Muscle of leg (tissue), 11 donors: ENCODE results near the gene ZNF219. TPM values are rescaled to one million over a fixed set of nuclear protein-coding genes. Genes with fewer than 3 reads are reported as not detected.
"Not testable (repeated sequence)": the region's sequence is repeated elsewhere in the genome, so short reads cannot be mapped to it uniquely, and the experiment has no call there.

ENCODE experiments used
- DNase-seq: peaks from one replicate; pipeline ENCODE4 v3.0.0; 2013
- H3K27ac ChIP-seq: one replicate; pipeline ENCODE4 v1.5.1; 2013; ENCODE audit warnings: mild to moderate bottlenecking, low read length, control low read depth
- H3K27me3 ChIP-seq: one replicate; pipeline ENCODE4 v1.6.1; 2013; ENCODE audit warnings: low read length; ENCODE audit not compliant: control insufficient read depth, insufficient read depth
- H3K36me3 ChIP-seq: one replicate; pipeline ENCODE4 v1.6.1; 2013; ENCODE audit warnings: low read length; ENCODE audit not compliant: control insufficient read depth, insufficient read depth
- H3K4me1 ChIP-seq: one replicate; pipeline ENCODE4 v1.6.1; 2013; ENCODE audit warnings: low read length; ENCODE audit not compliant: control insufficient read depth, insufficient read depth
- H3K4me3 ChIP-seq: one replicate; pipeline ENCODE4 v1.5.1; 2013; ENCODE audit warnings: low read length, control low read depth
- H3K9me3 ChIP-seq: replicated peaks from 2 replicates; pipeline ENCODE4 v1.6.1; 2013; ENCODE audit warnings: low read depth, low read length; ENCODE audit not compliant: control insufficient read depth
- WGBS: methylation state at CpG from one replicate; pipeline ENCODE4 v1.1.5; 2013; ENCODE audit warnings: missing lambda C conversion rate; ENCODE audit not compliant: insufficient coverage; 5-methylcytosine and 5-hydroxymethylcytosine counted together
- polyA plus RNA-seq, 8 donors: library from polyadenylated mRNA; unstranded; fragments of 120-200 nt; gene quantifications; one replicate each; pipeline versions ENCODE4 v1.2.1 to v1.2.3, GENCODE V29; 2013; ENCODE audit warnings: inconsistent platforms in 1 of 8, low replicate concordance in 1 of 8; ENCODE audit not compliant: insufficient read length in 8 of 8, insufficient read depth in 1 of 8
- total RNA-seq: library from RNA; stranded (reverse); fragments of 120-200 nt; gene quantifications from one replicate; pipeline ENCODE4 v1.2.4, GENCODE V29; 2013

ZNF219 gene
- total and polyA plus RNA-seq, 9 donors: 7.6 to 23.9 (median 17.4) TPM

GRCh38 chr14:21043974-21044618 is 54.4 kb downstream of the ZNF219 start:
- Histone ChIP-seq H3K9me3 (no peaks in the 10 kb centered on the region), H3K36me3 (no peaks in the 10 kb centered on the region), H3K4me1 (peaks cover 23% of the 10 kb centered on the region), H3K4me3 (no peak overlapping the region), H3K27ac (no peak overlapping the region), H3K27me3 (no peaks in the 10 kb centered on the region)
- WGBS: no CpG with 5 or more reads among the region's 6 CpGs
- DNase-seq: no peak

GRCh38 chr14:21043387-21043973 is 55.0 kb downstream of the ZNF219 start:
- DNase-seq: no peak
- no peaks in the 10 kb centered on the region for H3K9me3 ChIP-seq
- H3K27me3 ChIP-seq: no peaks in the 10 kb centered on the region
- no peak overlapping the region for H3K27ac ChIP-seq
- no peak overlapping the region for H3K4me3 ChIP-seq
- WGBS: no CpG with 5 or more reads among the region's 2 CpGs
- peaks cover 29% of the 10 kb centered on the region for H3K4me1 ChIP-seq
- H3K36me3 ChIP-seq: no peaks in the 10 kb centered on the region

GRCh38 chr14:21042918-21043317 is 55.5 kb downstream of the ZNF219 start:
- H3K27me3 ChIP-seq: no peaks in the 10 kb centered on the region
- no peak overlapping the region for H3K27ac ChIP-seq
- no peaks in the 10 kb centered on the region for H3K36me3 ChIP-seq
- WGBS: 71% methylated on average over 6 of the region's 8 CpGs
- H3K4me3 ChIP-seq: no peak overlapping the region
- DNase-seq: no peak
- H3K4me1 ChIP-seq: peaks cover 35% of the 10 kb centered on the region
- no peaks in the 10 kb centered on the region for H3K9me3 ChIP-seq

GRCh38 chr14:21041676-21042433 is 56.6 kb downstream of the ZNF219 start, which contains the start of gene RNASE7:
RNASE7 (plus strand) TSS chr14:21042362; CDS start chr14:21042993, 631 bp downstream.
- no peaks in the 10 kb centered on the region for H3K9me3 ChIP-seq
- H3K4me1 ChIP-seq: peaks cover 41% of the 10 kb centered on the region
- H3K27me3 ChIP-seq: no peaks in the 10 kb centered on the region
- no peak for DNase-seq
- no peaks in the 10 kb centered on the region for H3K36me3 ChIP-seq
- no peak within 1 kb of the TSS for H3K27ac ChIP-seq
- WGBS: 77% methylated on average over 8 of the region's 11 CpGs
- H3K4me3 ChIP-seq: no peak within 1 kb of the TSS

- WGBS: 86% methylated on average over 3 of the region's 3 CpGs
- H3K9me3 ChIP-seq, H3K4me3 ChIP-seq, DNase-seq, H3K36me3 ChIP-seq, H3K27me3 ChIP-seq, H3K27ac ChIP-seq: not testable (repeated sequence)
- peaks cover 44% of the 10 kb centered on the region for H3K4me1 ChIP-seq
These were observed 57.5 kb downstream of the ZNF219 start for GRCh38 chr14:21040941-21041340.

GRCh38 chr14:21040370-21040925 is 58.0 kb downstream of the ZNF219 start:
- no peaks in the 10 kb centered on the region for H3K36me3 ChIP-seq
- H3K27me3 ChIP-seq: no peaks in the 10 kb centered on the region
- no peak for DNase-seq
- H3K4me1 ChIP-seq: peaks cover 44% of the 10 kb centered on the region
- H3K27ac ChIP-seq: no peak overlapping the region
- 75% methylated on average over 7 of the region's 8 CpGs for WGBS
- no peak overlapping the region for H3K4me3 ChIP-seq
- no peaks in the 10 kb centered on the region for H3K9me3 ChIP-seq

Other genes with a start within 250 kb of the ZNF219 start
- not detected for gene RNASE3, start 207.3 kb downstream of the ZNF219 start, total RNA-seq
- 1 to 10 TPM in 1 of 8 donors, under 1 TPM in 6, not detected in 1; 0.18 to 1.1 (median 0.32) TPM for gene RNASE3, start 207.3 kb downstream of the ZNF219 start, polyA plus RNA-seq
- 0.13 TPM for gene RNASE2, start 143.2 kb downstream of the ZNF219 start, total RNA-seq
- 1 to 10 TPM in 7 of 8 donors, under 1 TPM in 1; 0.95 to 1.9 (median 1.1) TPM for gene RNASE2, start 143.2 kb downstream of the ZNF219 start, polyA plus RNA-seq
- gene METTL17, start 108.7 kb downstream of the ZNF219 start, total RNA-seq: 50.6 TPM
- gene METTL17, start 108.7 kb downstream of the ZNF219 start, polyA plus RNA-seq: 10 to 100 TPM; 36.0 to 64.0 (median 46.8) TPM
- 0.04 TPM for gene SLC39A2, start 99.4 kb downstream of the ZNF219 start, total RNA-seq
- under 1 TPM in 1 of 8 donors, not detected in 7; 0.61 TPM for gene SLC39A2, start 99.4 kb downstream of the ZNF219 start, polyA plus RNA-seq
- 99.9 TPM for gene NDRG2, start 73.6 kb downstream of the ZNF219 start, total RNA-seq
- 100 to 1,000 TPM; 121 to 203 (median 151) TPM for gene NDRG2, start 73.6 kb downstream of the ZNF219 start, polyA plus RNA-seq
- gene TPPP2, start 68.4 kb downstream of the ZNF219 start, total RNA-seq: 0.44 TPM
- under 1 TPM in 7 of 8 donors, not detected in 1; 0.28 to 0.85 (median 0.38) TPM for gene TPPP2, start 68.4 kb downstream of the ZNF219 start, polyA plus RNA-seq
- not detected for gene RNASE13, start 63.8 kb downstream of the ZNF219 start, total RNA-seq
- under 1 TPM in 2 of 8 donors, not detected in 6; 0.14 to 0.16 TPM for gene RNASE13, start 63.8 kb downstream of the ZNF219 start, polyA plus RNA-seq
- not detected for gene RNASE7, start 56.3 kb downstream of the ZNF219 start, total RNA-seq
- under 1 TPM in 3 of 8 donors, not detected in 5; 0.13 to 0.27 (median 0.18) TPM for gene RNASE7, start 56.3 kb downstream of the ZNF219 start, polyA plus RNA-seq
- gene RNASE8, start 40.8 kb downstream of the ZNF219 start, total RNA-seq: not detected
- gene RNASE8, start 40.8 kb downstream of the ZNF219 start, polyA plus RNA-seq: not detected
- 50.5 TPM for gene ARHGEF40, start 28.4 kb downstream of the ZNF219 start, total RNA-seq
- 10 to 100 TPM; 53.1 to 70.2 (median 65.3) TPM for gene ARHGEF40, start 28.4 kb downstream of the ZNF219 start, polyA plus RNA-seq
- 0.31 TPM for gene TMEM253, start 2.4 kb upstream of the ZNF219 start, total RNA-seq
- 1 to 10 TPM in 2 of 8 donors, under 1 TPM in 6; 0.29 to 1.4 (median 0.71) TPM for gene TMEM253, start 2.4 kb upstream of the ZNF219 start, polyA plus RNA-seq
- not detected for gene OR5AU1, start 57.4 kb upstream of the ZNF219 start, total RNA-seq
- under 1 TPM in 6 of 8 donors, not detected in 2; 0.01 to 0.06 (median 0.03) TPM for gene OR5AU1, start 57.4 kb upstream of the ZNF219 start, polyA plus RNA-seq
- gene HNRNPC, start 170.8 kb upstream of the ZNF219 start, total RNA-seq: 425 TPM
- gene HNRNPC, start 170.8 kb upstream of the ZNF219 start, polyA plus RNA-seq: 100 to 1,000 TPM; 429 to 593 (median 452) TPM
- gene RPGRIP1, start 181.4 kb upstream of the ZNF219 start, total RNA-seq: 0.18 TPM
- gene RPGRIP1, start 181.4 kb upstream of the ZNF219 start, polyA plus RNA-seq: 1 to 10 TPM in 2 of 8 donors, under 1 TPM in 6; 0.34 to 1.9 (median 0.53) TPM